ENCODE data around the gene PAPPA2.

The PAPPA2 gene

DNA sequence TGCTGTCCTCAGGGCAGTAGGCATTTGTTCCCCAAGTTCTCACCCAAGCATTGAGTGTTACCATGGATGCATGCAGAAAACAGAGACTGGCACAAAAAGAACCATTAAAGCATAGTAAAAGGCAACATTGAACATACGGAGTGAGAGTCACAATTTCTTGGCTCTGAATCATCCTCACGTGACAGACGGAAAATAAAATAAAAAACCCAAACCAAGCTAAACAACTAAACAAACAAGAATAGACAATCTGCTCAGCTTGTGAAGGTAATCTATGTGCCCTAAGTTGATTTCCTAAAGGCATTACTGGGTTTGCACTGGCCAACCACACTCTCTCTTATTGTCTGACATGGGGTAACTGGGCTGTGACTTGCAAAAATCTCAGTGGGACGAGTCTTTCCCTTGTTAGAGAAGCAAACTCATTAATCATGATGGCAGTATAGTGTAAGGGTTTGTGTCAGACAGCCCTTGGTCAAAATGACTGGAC is 395.5 kb downstream of the PAPPA2 start:
- DNase-seq (ENCODE audit: low spot score), result no peak

- no peak for DNase-seq (ENCODE audit: low spot score)
Measured at GRCh38 chr1:176863613-176864012, 400.6 kb downstream of the PAPPA2 start.

DNA sequence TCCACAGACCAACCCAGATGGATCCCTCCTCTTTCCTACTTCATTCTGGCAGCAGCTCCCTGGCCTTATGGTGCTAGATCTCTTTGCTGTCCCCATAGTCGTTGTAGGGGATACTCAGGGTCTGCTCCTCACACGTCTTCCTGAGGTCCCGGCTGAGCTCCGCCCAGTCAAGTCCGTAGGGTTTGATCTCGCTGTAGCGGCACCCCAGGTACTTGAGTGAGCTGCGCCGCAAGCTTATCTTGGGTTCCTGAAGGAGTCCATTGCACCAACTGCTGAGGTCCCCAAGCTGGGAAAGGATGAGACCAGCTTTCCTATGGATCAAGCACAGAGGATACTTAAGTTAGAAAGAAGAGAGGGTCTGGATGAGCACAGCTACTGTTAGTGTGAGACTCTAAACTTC is 401.2 kb downstream of the PAPPA2 start:
- DNase-seq (ENCODE audit: low spot score), result no peak

GRCh38 chr1:176866011-176866714 is 403.2 kb downstream of the PAPPA2 start:
- no peak for DNase-seq (ENCODE audit: low spot score)

- no peak for DNase-seq (ENCODE audit: low spot score)
Measured at GRCh38 chr1:176869577-176869976, 406.6 kb downstream of the PAPPA2 start.

- no peak for DNase-seq (ENCODE audit: low spot score)
Measured at GRCh38 chr1:176876966-176877515, 414.1 kb downstream of the PAPPA2 start.

DNA sequence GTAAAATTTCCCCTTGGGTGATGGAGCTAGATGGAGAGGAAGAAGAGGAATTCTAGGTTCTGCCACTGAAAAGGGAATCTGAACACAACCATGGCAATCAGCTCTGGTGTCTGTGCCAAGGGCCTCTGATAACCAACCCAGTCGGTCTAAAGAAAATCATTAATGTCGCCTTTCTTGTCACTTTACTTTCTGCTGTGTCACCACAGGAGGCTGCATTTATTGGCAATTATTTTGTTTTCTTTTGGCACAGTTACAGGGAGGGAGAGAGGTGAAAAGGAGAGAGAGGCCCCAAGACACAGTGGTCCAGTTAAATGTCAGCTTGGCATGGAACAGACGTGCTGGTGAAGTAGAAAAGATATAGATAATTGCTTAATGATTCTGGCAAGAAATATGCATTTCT is 414.6 kb downstream of the PAPPA2 start:
- no peak for DNase-seq (ENCODE audit: low spot score)

GRCh38 chr1:176878750-176879536 is 416.0 kb downstream of the PAPPA2 start:
- no peak for DNase-seq (ENCODE audit: low spot score)

GRCh38 chr1:176879784-176880620 is 417.0 kb downstream of the PAPPA2 start:
- no peak for DNase-seq (ENCODE audit: low spot score)

DNA sequence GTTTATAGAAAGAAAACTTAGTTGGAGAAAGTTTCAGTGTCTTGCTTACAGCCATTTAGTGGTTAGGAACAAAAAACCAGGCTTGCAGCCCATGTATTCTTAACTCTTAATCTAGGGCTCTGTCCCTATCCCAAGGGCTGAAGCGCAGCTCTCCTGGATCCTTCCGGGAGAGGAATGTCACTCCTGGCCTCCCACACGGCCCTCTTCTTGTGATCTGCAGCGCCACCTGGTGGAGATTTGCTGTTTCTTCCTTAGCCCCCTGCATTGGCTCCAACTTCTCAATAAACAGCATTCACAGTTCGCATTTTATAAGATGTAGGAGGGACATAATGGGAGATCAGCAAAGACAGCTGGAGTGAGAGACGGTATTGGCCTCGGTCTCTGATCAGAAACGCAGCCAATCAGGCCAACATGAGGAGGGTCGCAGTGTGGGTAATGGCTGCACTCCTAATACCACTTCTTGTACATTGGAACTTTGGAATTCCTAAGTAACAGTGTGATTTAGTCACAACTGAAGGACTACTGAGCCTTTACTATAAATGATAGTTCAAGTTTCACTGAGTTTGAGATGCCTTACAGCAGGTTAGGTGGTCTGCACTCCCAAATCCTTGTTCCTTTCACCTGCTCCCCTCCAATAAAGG is 418.1 kb downstream of the PAPPA2 start:
- peak; percentile 72 for DNase-seq (ENCODE audit: low spot score)

DNA sequence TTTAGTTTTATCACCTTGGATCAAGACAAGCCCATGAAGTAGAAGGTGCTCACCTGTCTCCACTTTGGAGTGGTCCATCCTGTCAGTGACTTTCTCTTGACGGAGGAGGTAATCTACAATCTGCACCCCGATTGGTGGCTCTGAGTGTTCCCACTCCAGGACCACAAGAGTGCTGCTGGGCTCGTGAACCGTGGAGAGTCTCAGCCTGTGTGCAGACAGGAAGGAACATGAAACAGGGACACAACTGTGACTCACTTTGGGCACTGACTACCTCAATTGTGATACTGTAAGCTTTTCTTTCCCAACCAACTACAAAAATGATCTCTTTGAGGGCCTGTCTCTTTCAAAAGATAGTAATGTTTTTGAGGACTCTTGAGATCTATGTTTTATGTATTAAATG is 421.3 kb downstream of the PAPPA2 start:
- no peak for DNase-seq (ENCODE audit: low spot score)

DNA sequence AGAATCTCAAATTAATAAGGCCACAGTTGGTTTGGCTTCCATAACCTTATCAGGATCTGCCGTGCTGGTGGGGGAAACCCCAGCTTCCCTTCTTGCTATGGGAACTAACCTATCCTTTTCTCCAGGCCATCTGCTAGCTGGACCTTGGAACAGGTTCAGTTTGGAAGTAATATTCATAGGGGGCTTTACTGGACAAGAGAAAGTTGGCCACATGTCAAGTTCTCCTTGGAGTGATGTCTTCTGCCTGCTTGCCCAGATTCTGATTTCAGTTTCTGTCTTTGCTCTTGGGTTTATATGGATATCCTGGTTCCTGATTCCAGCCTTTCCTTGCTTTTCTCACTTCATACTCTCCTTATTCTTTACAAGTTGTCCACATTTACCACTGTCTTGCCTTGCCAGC is 421.9 kb downstream of the PAPPA2 start:
- DNase-seq (ENCODE audit: low spot score), result no peak

- DNase-seq (ENCODE audit: low spot score), result no peak
Measured at GRCh38 chr1:176885341-176885740, 422.4 kb downstream of the PAPPA2 start.

- DNase-seq (ENCODE audit: low spot score), result no peak
Measured at GRCh38 chr1:176885751-176886150, 422.8 kb downstream of the PAPPA2 start.

DNA sequence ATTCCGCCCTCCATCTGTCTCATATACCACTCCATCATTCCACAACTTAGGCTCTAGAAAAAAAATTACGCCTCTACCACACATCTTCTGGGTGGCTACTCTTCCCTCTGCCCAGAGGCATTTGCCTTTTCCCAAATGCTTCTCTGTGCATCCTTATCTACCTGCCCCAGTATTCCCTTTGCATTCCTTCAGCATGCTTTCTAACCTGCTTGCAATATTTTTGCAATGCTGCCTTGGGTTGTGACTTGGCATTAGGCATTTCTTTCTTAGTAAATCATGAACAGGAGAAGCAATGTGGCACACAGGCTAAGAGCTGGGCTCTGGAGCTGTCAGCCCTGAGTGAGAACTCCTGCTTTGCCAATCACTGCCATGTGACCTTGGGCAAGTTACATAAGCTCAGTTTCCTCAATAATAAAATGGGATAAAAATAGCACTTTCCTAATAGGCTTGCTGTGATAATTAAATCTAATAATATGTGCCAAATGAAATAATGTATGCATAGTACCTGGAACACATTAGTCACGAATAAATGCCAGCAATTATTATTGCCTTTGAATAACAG is 425.6 kb downstream of the PAPPA2 start:
- DNase-seq (ENCODE audit: low spot score), result no peak

- no peak for DNase-seq (ENCODE audit: low spot score)
Measured at GRCh38 chr1:176893625-176894352, 430.8 kb downstream of the PAPPA2 start.

GRCh38 chr1:176894450-176894849 is 431.5 kb downstream of the PAPPA2 start:
- DNase-seq (ENCODE audit: low spot score), result no peak
